Fibroblast of skin of left quadriceps (primary cell): ENCODE measurements around the gene KIF3A.

ENCODE experiments used
- DNase-seq, 2 experiments: peaks; one replicate each; pipeline ENCODE4 v3.0.0-alpha.2; 2013; ENCODE audit warnings: low read depth in 2 of 2

The KIF3A gene

DNA sequence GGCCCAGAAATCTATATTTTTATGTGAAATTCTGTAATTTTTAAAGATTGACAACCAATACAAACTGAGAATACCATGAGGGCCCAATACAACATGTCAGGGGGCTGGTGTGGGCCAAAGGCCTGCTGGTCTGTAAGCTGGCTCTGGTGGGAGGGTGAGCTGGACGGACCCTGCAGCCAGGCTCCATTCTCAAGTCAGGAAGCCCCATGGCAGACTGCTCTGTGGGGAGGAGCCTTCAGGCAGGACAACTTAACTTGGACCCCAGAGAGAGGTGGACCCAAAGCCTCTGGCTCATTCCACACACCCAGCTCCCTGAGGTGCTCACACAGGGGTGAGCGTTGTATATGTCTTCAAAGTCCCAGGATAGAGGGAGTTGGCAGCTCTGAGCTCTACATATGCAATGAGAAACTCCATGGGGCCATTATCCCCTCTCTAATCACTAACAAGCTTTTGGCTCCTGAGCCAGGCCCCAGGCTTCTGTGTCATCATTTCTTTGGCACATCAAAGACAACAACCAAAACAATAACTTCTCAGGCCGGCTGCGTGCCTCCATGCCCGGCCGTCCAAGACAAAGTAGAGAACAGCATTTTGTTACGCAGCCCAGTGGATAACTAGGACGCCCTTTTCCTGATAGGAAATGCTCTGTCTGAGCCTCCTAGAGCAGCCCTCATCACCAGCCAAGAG lies 33.3 kb upstream of the KIF3A start:
- no peak for DNase-seq

DNA sequence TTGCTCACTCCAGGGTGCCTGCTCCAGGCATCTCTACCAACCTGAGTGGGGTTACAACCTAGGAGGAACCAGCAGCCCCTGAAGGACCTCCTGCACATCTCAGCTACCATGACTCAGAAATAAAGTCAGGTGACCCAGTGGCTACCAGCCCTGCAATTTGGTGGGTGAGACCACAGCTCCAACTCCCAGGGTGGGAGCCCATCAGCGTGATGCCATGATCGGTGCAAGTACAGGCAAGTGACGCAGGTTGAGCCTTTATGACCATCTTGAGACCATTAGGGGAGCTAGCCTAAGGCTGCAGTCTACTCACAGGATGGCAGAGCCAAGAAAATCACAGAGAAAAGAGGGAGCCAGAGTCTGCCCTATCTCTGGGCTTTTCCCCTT lies 31.1 kb upstream of the KIF3A start:
- no peak for DNase-seq

GRCh38 chr5:132767150-132767549 lies 29.8 kb upstream of the KIF3A start:
- no peak for DNase-seq

- no peak for DNase-seq
These were observed 29.4 kb upstream of the KIF3A start for GRCh38 chr5:132766806-132767055.

DNA sequence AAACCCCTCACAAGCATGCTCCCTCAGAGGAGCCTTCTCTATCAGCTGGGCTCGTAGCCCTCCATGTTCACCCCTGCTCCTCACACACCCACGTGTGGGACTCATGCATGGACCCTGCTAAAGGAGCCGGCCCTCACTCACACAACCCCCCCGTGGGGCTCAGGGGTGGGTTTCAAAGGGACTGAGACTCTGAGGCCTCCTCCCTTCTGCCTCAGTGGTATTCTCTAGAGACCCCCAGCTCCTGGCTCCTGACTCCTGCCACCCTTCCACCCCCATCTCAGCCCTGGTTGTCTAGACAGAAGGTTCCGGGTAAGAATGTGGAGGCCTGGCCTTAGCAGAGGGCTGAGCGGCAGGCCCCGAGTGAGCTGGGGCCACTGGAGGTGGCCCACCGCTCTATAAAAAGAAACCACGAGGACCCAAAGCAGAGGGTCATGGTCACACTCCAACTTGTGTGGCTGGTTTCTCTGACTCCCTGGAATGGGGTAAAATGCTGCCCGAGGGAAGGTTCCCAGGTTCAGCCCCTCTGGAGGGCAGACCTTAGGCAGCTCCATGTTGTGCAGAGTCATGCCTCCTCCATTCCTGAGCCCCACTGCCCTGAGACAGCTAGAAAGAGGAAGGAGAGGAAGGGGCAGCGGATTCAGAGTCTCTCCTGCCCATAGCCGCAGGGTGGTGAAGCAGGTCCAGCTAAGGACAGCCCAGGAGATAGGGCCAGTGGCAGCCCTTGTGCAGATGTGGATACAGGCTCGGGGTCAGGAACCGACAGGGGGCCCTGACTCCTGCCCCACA lies 28.9 kb upstream of the KIF3A start:
- no peak for DNase-seq

DNA sequence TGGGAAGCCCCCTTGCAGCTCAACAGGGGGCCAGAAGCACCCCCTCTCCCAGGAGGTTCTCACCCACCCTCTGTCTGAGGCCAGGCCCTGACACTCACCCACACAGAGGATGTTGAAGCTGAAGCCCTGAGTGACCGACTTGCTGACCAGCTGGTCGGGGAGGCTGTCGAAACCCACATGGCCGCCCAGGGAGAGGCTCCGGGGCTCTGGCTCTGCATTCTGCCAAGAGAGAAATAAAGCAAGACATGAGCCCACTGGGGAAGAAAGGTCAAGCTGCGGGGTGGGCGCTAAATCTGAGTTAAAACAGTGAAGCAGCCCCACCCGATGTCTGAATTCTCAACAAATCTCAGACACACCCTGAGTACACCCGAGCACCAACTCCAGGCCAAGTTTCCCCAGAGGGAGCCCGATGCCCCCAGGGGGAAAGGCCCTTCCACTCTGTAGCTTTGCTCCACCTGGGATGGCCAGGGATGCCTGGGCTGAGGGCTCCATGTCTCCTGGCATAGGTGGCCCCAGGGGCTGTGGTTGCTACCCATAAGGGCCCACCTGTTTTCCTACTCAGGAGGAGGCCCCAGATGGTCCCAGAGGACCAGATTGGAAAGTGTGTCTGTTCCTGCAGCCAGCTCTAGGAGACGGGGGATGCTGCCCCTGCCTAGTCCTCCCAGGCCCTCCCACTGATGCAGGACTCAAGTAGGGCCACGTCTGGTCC lies 28.1 kb upstream of the KIF3A start:
- no peak for DNase-seq

DNA sequence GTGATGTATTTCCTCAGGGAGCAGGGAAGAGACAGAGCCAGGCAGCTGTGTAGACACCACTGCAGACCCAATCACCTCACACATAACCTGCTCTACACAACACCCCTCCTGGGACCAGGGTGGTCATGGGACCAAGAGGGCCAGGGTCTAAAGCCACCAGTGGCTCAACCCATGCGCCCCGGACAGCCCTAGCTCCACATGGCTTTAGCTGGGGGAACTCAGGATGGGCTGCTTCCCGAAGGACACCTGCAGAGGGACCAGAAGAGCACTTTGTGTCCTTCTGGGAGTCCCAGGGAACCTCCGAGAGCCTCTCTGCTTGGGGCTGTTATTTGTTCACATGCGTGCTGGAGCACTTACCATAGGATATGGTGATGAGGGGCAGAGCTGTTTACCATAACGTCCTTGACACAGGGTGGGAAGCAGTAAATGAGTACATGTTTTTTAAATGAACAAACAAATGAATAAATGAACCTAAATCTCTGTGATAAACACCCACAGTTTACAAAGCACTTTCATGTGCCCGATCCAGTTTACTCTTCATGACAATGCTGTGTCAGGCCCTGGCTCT lies 27.4 kb upstream of the KIF3A start:
- DNase-seq: no peak

DNA sequence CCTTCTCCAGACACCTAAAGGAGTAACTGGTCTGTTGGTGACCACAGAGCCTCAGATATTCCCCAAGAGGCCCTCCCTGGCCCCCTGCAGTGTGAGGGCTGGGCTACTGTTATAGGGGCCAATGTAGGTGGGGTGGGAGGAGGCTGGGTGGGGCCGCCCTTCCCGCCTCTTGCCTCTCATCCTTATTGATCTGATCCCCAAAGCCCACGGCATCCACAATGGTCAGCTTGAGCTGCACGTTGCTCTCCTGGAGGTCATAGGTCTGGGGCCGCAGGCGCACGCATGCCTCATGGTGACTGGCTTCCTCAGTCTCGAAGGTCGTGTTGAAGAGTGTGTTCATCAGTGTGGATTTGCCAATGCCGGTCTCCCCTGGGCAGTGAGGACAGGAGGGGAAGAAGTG lies 26.7 kb upstream of the KIF3A start:
- DNase-seq: no peak

- no peak for DNase-seq
These were observed 26.1 kb upstream of the KIF3A start for GRCh38 chr5:132763181-132764036.

DNA sequence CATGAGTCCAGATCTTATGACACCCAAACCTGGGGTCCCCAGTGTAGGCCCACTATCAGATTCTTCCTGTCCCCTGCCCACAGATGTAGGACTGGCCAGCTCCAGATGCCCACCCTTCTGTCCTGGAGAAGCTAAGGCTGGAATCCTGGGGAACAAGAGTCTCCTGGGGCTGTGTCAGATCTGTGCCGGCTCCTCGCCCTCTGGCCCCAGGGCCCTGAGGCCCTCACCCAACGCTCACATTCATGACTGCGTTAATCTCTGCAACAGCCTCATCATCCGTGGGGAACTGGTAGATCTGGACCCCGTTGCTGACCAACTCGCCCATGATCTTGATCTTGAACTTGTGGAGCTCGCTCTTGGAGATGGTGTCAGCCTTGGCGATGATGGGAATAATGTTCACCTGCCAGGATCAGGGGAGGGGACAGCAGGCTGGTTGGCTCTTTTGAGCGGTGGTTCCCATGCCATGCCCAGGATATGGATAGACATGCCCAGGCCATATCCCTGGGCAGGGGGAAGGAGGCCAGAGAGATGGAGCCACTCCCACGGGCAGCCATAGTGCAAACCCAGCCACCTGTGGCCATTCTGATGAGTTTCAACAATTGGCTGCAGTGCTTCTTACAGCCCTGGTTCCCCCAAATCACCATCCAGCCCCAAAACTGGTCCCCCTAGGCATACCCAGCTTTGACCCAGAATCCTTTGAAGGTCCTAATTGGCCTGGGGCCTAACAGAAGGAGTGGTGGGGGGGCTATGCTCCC lies 25.1 kb upstream of the KIF3A start:
- no peak for DNase-seq

GRCh38 chr5:132761321-132762240 lies 24.2 kb upstream of the KIF3A start:
- no peak for DNase-seq

- DNase-seq: no peak
These were observed 23.4 kb upstream of the KIF3A start for GRCh38 chr5:132760601-132761317.

DNA sequence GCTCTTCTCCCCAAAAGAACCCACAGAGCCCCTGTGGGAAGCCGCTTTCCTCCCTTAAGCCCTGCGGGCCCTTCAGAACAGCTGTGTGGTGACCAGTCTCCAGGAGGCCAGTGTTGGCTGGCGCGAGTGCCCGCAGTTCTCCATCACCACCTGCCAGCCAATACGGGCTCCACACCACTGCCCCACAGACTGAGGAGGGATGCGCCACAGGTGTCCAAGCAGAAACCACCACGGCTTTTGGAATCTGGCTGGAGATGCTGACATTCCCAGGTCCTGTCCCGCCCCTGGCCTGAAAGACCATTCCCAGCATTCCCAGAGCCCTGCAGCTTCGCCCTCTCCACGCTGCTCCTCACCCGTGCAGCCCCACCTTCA lies 22.7 kb upstream of the KIF3A start:
- DNase-seq: no peak

- DNase-seq: no peak
These were observed 22.0 kb upstream of the KIF3A start for GRCh38 chr5:132759114-132760048.

DNA sequence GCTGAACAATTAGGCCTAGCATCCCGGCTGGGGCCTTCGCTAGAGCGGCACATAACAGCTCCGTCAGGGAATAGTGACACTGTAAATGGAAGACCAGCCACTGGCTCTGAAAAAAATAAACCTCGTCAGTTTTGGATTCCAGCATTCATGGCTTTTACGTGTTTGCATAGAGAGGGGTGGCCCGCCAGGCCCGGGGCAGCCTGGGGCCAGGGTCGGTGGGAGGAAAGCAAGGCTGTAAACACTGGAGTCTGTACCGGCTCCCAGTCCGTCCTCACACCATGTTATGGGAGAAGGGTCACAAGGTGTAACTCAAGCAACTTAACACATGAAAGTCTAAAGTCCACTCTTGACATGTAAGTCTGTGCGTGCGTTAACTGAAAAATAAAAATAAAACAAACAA lies 21.1 kb upstream of the KIF3A start:
- no peak for DNase-seq

GRCh38 chr5:132756542-132756941 lies 19.2 kb upstream of the KIF3A start:
- no peak for DNase-seq

DNA sequence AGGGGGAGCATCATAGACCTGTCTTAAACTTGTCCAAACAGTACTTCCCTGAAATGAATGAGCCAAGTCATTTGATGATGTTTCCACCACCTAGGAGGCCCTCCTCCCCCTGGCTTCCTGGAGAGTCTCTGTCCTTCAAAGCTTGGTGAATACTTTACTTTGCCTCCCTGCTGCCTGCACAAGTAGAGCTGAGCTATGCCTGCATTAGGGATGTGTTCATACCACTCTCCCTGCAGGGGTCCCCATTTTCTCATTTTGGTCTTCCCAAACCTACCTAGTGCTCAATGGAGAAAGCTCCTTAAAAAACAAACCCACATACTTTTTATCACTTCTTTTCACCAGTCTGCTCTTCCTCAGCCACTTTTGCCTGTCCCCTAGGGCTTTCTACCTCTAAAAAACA lies 17.6 kb upstream of the KIF3A start:
- no peak for DNase-seq

DNA sequence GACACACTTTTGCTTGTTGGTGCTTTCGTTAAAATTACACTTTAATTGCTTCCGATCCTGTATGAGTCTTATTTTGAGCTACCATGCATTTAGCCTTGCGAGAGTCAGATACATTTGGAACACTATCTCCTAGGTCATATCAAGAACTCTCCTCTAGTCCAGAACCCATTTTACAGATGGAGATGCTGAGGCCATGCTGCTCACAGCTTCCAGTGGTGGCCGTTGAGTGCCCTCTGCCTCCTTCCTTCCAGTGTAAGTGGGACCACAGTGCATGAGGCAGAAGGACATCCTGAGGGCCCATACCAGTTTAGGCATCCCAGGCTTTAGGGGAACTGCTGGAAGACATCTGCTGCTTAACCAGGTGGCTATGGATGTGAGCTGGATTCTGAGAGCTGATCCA lies 16.8 kb upstream of the KIF3A start:
- DNase-seq: no peak
